HG03097 (cell line): ENCODE data around the gene PUM1.
"Not testable (repeated sequence)": the region's sequence is repeated elsewhere in the genome, so short reads cannot be mapped to it uniquely, and the experiment has no call there.

Experiments
- ATAC-seq: cut with Tn5 transposase; IDR thresholded peaks from one replicate; pipeline ENCODE4 v1.9.1; 2021; ENCODE audit not compliant: unreplicated experiment, low FRiP score

Gene PUM1

DNA sequence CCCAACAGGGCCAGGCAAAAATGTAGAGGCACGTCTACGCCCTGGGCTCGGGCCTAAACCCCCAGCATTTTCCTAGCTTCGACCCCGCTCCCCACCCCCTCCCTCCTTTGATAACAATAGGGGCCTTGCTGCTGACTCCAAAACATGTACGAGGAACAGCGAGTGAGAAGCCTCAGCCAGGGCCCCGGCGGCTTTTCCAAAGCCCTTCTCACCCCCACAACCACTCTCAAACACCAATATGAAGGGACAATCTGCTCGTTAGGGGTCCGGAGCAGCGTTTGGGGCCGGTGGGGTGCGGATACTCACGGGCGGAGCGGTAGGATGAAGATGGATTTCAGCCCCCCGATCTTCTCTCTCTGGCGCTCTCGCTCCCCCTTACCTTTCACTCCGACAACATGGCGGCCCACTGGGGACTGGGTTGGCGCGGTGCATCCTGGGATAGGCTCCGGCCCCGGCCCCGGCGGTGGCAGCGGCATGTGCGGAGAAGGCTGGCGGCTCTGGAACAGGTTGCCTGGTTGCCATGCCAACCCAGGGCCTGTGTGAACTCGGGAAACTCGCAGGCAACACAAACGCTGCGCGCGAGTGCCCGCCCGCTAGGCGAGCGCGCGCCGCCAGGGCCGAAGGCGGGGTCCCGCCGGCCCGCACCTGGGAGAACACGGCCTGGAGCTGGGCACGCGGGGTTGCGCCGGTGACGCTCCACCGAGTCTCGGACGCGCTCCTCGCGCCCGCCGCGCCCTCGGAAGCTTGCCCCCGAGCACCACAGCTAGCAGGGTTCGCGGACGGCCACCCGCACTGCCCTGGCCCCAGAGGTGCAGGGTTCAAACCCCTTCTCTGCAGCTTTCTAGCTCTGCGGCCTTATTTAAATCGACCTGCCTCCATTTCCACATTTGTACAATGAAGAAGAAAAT lies at the start of gene PUM1:
Gene PUM1, minus strand, starts transcription at position 408 of the 908 bp plus-strand sequence. CDS start 6,151 bp downstream, outside the sequence.
- ATAC-seq: peak; percentile 91

GRCh38 chr1:31112266-31112935 lies 46.9 kb upstream of the PUM1 start:
- no peak for ATAC-seq

DNA sequence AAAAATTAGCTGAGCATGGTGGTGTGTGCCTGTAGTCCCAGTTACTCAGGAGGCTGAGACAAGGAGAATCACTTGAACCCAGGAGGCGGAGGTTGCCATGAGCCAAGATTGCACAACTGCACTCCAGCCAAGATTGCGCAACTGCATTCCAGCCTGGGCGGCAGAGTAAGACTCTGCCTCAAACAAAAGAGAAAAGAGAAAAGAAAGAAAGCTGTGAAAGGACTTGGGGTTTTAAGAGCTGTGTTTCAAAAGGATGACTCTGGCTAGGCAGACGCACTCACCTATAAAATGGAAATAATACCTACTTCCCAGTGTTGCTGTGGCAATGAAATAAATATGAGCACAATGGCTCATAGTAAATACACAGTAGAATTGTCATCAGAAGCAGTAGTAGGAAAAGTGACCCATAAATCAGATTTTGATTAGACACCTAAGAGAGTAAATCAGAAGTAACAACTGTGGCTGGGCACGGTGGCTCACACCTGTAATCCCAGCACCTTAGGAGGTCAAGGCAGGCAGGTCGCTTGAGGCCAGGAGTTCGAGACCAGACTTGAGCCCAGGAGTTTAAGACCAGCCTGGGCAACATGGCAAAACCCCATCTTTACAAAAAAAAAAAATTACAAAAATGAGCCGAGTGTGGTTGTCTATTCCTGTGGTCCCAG lies 45.9 kb upstream of the PUM1 start:
- ATAC-seq: no peak

- no peak for ATAC-seq
Observed at GRCh38 chr1:31110846-31111245, 45.3 kb upstream of the PUM1 start.

GRCh38 chr1:31108861-31109260 lies 43.3 kb upstream of the PUM1 start:
- no peak for ATAC-seq

DNA sequence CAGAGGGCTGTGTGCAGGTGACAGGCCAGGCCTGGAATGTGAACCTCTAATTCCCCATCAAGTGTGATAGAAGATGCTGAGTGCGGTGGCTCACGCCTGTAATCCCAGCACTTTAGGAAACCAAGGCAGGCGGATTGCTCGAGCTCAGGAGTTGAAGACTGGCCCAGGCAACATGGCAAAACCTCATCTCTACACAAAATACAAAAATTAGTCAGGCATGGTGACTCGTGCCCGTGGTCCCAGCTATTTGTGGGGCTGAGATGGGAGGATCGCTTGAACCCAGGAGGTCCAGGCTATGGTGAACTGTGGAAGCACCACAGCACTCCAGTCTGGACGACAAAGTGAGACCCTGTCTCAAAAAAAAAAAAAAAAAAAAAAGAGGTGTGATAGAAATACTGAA lies 40.1 kb upstream of the PUM1 start:
- no peak for ATAC-seq

DNA sequence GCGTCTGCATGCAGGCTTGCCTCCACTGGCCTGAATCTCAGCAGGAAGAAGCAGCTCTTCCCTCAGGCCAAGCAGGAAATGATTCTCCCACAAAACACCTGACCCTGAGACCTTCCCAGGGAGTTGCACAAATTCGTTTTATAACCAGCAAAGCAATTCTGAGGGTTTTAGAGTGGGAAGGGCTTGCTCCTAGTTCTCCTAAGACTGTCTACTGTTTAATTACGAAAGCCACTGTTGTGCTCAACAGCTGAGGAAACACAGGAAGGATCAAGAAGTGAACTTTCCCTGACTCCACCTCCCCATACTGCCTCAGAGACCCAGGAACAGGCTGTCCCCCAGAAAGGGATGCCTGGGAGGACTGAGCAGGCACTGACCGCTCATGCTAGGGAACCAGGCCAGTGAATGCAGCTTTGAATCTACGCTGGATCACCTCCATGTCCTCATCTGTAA lies 37.0 kb upstream of the PUM1 start:
- ATAC-seq: no peak

DNA sequence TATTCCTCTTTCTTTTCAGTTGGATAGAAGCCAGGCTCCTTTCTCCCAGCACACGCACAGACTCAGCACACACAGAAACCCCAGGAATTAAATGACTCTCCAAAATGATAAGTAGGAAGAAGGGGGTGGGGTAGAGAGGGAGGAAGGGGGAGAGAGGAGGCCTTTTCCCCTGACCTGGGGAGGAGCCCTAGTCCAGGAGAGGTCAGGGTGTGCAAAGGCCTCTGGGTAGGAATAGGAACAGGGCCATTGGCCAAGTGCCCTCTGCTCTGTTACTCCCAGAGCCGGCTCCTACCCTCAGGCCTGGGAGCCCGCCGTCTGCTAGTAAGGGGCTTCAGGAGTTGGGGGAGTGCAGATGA lies 35.6 kb upstream of the PUM1 start:
- no peak for ATAC-seq

DNA sequence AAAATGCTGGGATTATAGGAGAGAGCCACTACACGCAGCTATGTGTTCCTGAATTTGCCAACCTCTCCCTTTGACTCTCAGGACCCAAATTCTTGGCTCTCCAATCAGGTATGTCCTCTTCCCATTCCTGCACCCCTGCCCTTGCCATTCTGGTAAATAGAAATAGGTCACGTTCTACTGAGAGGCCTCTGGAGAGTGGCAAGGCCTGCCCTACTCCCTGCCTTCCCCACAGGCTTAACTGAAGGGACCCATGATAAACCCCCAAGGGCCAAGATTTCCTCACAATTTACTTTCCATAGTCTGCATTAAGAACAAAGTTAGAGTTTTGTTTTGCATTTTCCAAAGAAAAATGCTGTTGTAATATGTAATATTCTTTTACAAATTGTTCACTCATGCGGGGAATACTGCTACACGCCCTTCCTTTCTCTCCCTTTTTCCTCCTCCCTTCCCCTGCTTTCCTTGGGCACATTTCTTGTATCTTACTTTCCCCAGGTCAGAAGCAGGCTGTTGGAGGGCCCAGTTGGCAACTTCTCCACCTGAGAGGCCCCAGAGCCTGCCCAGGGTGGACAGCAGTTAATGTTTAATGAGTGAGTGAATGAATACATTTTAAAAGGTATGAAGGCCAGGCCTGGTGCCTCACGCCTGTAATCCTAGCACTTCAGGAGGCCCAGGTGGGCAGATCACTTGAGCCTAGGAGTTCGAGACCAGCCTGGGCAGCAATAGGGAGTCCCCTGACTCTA lies 33.9 kb upstream of the PUM1 start:
- ATAC-seq: no peak

DNA sequence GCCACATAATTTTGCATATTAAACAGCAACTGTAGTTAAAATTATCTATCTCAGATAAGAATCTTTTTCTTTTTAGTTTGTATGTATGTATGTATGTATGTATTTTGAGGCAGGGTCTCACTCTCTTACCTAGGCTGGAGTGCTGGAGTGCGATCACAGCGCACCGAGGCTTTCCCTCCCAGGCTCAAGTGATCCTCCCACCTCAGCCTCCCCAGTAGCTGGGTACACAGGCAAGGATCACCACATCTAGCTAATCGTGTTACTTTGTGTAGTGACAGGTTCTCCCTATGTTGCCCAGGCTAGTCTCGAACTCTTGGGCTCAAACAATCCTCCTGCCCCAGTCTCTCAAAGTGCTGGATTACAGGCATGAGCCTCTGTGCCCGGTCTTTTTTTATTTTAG lies 30.5 kb upstream of the PUM1 start:
- ATAC-seq: no peak

DNA sequence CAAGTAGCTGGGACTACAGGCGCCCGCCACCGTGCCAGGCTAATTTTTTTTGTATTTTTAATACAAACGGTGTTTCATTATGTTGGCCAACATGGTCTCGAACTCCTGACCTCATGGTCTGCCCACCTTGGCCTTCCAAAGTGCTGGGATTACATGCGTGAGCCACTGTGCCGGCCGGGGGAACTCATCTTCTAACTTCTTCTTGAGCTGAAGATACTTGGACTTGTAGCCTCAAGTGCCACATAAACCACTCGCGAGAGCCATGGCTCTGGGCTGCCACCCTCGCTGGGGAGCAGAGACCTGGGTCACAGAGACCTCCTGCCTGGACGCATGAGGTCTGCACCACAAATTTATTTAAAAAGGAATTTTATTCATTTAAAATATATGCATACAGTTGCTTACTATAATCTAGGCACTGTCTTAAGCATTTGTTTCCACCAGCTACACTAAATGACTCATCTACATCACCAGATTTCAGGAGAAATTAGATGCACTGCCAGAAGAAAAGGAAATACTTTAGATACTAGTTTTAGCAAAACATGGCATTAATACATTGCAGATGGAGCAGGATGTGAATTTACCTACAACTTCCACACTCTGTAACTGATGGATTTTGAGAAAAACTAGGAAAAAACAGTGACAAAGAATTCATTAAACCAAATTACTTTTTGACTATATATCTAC lies 29.9 kb upstream of the PUM1 start:
- no peak for ATAC-seq

DNA sequence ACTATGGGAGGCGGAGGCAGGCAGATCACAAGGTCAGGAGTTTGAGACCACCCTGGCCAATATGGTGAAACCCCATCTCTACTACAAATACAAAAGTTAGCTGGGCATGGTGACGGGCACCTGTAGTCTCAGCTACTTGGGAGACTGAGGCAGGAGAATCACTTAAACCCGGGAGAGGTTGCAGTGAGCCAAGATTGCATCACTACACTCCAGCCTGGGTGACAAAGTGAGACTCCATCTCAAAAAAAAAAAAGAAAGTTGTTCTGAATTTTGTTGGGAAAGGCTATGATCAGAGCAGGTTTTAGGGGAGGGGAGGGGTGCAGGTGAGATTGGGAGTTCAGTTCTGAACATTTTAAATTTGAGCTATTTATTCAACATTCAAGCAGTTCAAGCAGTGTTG lies 22.6 kb upstream of the PUM1 start:
- ATAC-seq: not testable (repeated sequence)

DNA sequence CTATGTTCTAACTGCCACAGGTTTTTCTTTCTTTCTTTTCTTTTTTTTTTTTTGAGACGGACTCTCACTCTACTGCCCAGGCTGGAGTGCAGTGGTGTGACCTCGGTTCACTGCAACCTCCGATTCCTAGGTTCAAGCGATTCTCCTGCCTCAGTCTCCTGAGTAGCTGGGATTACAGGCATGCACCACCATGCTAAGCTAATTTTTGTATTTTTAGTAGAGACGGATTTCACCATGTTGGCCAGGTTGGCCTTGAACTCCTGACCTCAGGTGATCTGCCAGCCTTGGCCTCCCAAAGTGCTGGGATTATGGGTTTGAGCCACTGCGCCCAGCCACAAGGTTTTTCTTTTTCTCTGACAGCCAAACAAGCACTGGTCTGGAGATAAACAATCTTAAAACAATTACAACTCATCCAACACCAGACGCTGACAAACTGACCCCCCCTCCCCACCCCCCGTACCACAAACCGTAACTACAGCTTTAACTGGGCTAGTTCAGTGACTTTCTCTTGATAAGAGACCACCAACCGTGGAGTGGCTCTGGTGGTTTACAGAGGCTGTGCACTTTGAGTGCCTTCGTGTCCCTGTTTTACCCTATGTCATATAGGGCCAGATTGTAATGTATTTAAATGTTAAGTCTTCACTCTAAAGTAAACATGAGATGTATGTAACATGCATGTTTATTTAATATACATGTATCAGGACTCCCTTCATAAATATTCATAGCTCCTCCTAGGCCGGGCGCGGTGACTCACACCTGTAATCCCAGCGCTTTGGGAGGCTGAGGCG lies 19.5 kb upstream of the PUM1 start:
- ATAC-seq: no peak

DNA sequence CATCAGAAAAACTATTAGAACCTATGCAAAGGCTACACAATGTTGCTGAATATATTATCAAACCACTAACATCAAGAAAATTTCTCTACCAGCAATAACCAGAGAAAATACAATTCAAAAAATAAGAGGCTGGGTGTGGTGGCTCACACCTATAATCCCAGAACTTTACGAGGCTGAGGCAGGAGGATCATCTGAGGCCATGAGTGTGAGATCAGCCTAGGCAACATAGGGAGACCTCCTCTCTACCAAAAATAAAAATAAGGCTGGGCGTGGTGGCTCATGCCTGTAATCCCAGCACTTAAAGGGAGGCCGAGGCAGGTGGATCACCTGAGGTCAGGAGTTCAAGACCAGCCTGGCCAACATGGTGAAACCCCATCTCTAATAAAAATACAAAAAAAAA lies 16.9 kb upstream of the PUM1 start:
- ATAC-seq: no peak

- no peak for ATAC-seq
Observed at GRCh38 chr1:31073044-31073443, 7.5 kb upstream of the PUM1 start.

DNA sequence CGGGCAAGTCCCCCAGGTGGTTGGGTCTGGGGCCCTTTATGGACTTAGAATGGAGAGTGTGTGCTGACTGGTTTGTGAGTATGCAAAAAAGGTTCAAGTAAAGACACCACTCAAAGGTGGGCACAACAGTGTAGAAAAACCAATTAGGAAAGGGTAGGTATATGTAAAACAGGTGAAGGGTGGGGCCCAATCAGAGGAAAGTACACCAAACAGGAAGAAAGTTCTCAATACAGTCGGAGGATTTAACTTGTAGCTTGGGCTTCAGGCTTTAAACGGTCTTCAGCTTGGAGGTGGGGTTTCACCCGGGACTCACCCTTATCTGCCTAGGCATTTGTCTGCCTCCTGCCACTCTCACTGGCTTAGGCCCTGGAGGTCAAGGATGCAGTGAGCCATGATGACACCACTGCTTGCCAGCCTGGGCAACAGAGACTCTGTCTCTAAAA lies 6.8 kb upstream of the PUM1 start:
- ATAC-seq: no peak

- ATAC-seq: no peak
Observed at GRCh38 chr1:31069392-31069791, 3.9 kb upstream of the PUM1 start.

DNA sequence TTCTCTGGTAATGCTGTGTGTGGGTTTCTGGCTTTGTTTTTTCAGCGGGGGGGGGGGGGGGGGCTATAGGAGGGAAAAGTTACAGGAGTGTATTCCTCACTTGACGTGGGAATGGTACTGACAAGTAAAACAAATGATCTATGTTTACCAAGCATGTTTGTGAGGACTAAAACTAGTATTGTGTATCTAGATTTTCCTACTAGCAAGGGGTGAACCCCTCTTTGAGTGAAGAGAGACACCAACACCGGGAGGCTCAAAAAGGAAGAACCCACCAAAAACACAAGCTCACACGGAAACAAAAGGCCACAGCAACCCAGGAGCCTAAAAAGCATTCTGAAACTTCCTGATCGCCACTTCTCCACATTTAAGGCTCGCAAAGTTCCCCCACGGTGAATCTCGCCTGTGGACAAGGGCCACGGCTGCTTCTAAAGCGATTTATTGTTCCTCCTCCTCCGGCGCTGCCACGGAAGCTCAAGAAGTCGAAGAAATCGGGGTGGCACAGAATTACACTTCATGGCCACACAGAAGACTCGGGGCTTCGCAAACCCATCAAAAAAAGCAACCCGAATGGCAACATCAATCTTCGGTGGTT lies 703 bp downstream of the PUM1 start:
- ATAC-seq: no peak

DNA sequence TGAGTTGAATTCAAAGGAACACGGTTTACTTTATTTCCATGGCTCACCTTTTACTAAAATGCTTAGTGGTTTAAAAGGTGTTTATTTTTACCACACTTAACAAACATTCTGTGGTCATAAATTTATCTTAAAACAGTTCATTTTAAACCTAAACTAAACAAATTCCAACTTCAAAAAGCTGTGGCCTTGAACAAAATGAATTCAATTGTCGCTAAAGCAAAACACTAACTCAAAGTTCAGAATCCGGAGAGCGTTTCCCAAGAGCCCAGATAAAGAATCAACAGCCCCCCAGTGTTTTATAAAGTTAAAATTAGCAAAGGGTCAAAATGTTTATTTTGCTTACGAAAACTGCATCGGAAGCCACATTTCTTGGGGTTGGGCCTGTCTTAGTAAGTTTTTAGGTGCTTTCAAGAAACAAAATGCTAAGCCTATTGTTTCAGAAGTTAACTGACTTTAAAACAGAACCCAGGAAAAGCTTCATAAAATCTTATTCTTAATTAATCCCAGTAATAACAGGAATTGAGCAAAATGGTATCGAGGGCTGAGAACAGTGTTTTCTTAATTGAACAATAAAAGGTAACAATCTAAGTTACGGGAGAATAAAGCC lies 1.3 kb downstream of the PUM1 start:
- ATAC-seq: no peak
